Measurements from ENCODE around the gene HOMER1. TPM values are rescaled to one million over a fixed set of nuclear protein-coding genes. Genes with fewer than 3 reads are reported as not detected.

Gene HOMER1
- total and polyA plus RNA-seq, 2 of the 13 experiments (the other 11 are each of a cell fraction or from before 2014, with no cell fraction given), result 5.3 to 24.8 TPM

DNA sequence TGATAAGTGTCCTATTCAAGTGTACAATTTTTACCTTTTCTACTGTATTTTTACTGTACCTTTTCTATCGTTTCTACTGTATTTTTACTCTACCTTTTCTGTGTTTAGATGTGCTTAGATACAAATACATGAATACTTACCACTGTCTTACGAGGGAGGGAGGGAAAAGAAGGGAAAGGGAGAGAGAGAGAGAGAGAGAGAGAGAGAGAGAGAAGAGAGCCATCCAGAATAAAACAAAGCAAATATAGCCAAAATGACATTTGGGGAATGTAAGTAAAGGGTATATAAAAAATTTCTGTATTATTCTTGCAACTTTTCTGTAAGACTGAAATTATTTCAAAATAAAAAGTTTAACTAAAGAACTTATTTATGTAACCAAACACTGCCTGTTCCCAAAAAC is 121.2 kb downstream of the HOMER1 start:
- no peak overlapping the region for H2AFZ ChIP-seq (ENCODE audit: low read length)
- no TSS peak for BruUV-seq (replicated peaks)
- DNase-seq (ENCODE audit: low spot score) (no peak), FAIRE-seq (no peak), ATAC-seq (no peak)
- in situ Hi-C loops (cut with HindIII; ENCODE audit: extremely low pct_ligation_motif_present, low pct_unique_long_range_greater_than_20kb), result no loop called here
- H4K20me1 ChIP-seq (ENCODE audit: insufficient read depth, low read length), result 0 out of 2 replicates have a peak, but pooled peaks cover 2% of the 10 kb centered on the region
- TF ChIP-seq RBAK (CRISPR knock-in tag; IDR thresholded peaks at IDR 0.05) (no peak), ZBTB1 (CRISPR knock-in tag; IDR thresholded peaks at IDR 0.05; ENCODE audit: borderline replicate concordance) (no peak), FOXO1 (CRISPR knock-in tag; IDR thresholded peaks at IDR 0.05) (no peak), ZNF337 (CRISPR knock-in tag; IDR thresholded peaks at IDR 0.05; ENCODE audit: borderline replicate concordance, low read depth) (no peak), ZNF496 (CRISPR knock-in tag; IDR thresholded peaks at IDR 0.05; ENCODE audit: insufficient replicate concordance) (no peak), ZNF143 (CRISPR knock-in tag; IDR thresholded peaks at IDR 0.05) (no peak), HMGA1 (CRISPR knock-in tag; conservative IDR thresholded peaks at IDR 0.05) (no peak), TBL1XR1 (IDR thresholded peaks at IDR 0.05; ENCODE audit: borderline replicate concordance, low read length, partially characterized antibody) (no peak), ZNF776 (CRISPR knock-in tag; IDR thresholded peaks at IDR 0.05) (no peak), RORA (CRISPR knock-in tag; IDR thresholded peaks at IDR 0.05) (no peak), ZSCAN20 (CRISPR knock-in tag; IDR thresholded peaks at IDR 0.05; ENCODE audit: borderline replicate concordance) (no peak), KDM3A (CRISPR knock-in tag; IDR thresholded peaks at IDR 0.05; ENCODE audit: low read depth) (no peak), ZNF766 (CRISPR knock-in tag; IDR thresholded peaks at IDR 0.05; ENCODE audit: borderline replicate concordance) (no peak), ZSCAN30 (CRISPR knock-in tag; IDR thresholded peaks at IDR 0.05) (no peak), ZNF570 (CRISPR knock-in tag; IDR thresholded peaks at IDR 0.05; ENCODE audit: borderline replicate concordance) (no peak)
- TF ChIP-seq, protein P1, sequence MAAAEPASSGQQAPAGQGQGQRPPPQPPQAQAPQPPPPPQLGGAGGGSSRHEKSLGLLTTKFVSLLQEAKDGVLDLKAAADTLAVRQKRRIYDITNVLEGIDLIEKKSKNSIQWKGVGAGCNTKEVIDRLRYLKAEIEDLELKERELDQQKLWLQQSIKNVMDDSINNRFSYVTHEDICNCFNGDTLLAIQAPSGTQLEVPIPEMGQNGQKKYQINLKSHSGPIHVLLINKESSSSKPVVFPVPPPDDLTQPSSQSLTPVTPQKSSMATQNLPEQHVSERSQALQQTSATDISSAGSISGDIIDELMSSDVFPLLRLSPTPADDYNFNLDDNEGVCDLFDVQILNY (CRISPR knock-in tag; conservative IDR thresholded peaks at IDR 0.05), result no peak
- TF ChIP-seq, protein P2, sequence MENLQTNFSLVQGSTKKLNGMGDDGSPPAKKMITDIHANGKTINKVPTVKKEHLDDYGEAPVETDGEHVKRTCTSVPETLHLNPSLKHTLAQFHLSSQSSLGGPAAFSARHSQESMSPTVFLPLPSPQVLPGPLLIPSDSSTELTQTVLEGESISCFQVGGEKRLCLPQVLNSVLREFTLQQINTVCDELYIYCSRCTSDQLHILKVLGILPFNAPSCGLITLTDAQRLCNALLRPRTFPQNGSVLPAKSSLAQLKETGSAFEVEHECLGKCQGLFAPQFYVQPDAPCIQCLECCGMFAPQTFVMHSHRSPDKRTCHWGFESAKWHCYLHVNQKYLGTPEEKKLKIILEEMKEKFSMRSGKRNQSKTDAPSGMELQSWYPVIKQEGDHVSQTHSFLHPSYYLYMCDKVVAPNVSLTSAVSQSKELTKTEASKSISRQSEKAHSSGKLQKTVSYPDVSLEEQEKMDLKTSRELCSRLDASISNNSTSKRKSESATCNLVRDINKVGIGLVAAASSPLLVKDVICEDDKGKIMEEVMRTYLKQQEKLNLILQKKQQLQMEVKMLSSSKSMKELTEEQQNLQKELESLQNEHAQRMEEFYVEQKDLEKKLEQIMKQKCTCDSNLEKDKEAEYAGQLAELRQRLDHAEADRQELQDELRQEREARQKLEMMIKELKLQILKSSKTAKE (CRISPR knock-in tag; IDR thresholded peaks at IDR 0.05; ENCODE audit: borderline replicate concordance), result no peak
- intact Hi-C loops (cut with micrococcal nuclease; ENCODE audit: unreplicated experiment), result no loop called here
- ChIA-PET CTCF (ENCODE audit: low intra/inter-chr PET ratio, low total read pairs) (no interaction called here), POLR2A (no interaction called here)
- 91% methylated on average over 2 of the region's 2 CpGs for WGBS (ENCODE audit: low lambda C conversion rate)
- H3K27me3 ChIP-seq (ENCODE audit: control insufficient read depth in 1 of 2, insufficient read depth in 2 of 2, low read length in 2 of 2), result no peaks in the 10 kb centered on the region
- H3K9me3 ChIP-seq (ENCODE audit: low read length), result no peaks in the 10 kb centered on the region
- H3K4me1 ChIP-seq (ENCODE audit: insufficient read depth, low read length), result no peaks in the 10 kb centered on the region
- H3K79me2 ChIP-seq (ENCODE audit: insufficient read depth, low read length), result no peaks in the 10 kb centered on the region
- no peak overlapping the region for H3K4me2 ChIP-seq (ENCODE audit: low read depth, low read length)
- no peak overlapping the region for H3K4me3 ChIP-seq (replicated peaks in 1 of 3; ENCODE audit: insufficient read depth in 1 of 3, low read depth in 2 of 3, low read length in 3 of 3)
- H3K9ac ChIP-seq (ENCODE audit: insufficient read depth, low read depth, low read length), result no peak overlapping the region
- peaks cover 3 to 37% of the 10 kb centered on the region in 2 experiments for H3K36me3 ChIP-seq (replicated peaks in 1 of 2; ENCODE audit: control insufficient read depth in 1 of 2, insufficient read depth in 2 of 2, low read length in 2 of 2)
- no peak overlapping the region for H3K27ac ChIP-seq (ENCODE audit: extremely low read length, insufficient read depth, low read length)
